Brain microvascular endothelial cell (primary cell): Measurements from ENCODE around the gene FBRSL1.
"Not testable (repeated sequence)": the region's sequence is repeated elsewhere in the genome, so short reads cannot be mapped to it uniquely, and the experiment has no call there.

ENCODE experiments used
- DNase-seq: peaks from one replicate; pipeline ENCODE4 v3.0.0-alpha.2; 2020
- H3K27ac ChIP-seq: fragments of 250-450 bp; sonication (Bioruptor Pico); 2 replicates; pipeline ENCODE4 v1.5.1; 2020; ENCODE audit warnings: mild to moderate bottlenecking, moderate library complexity
- H3K27me3 ChIP-seq: fragments of 250-450 bp; sonication (Bioruptor Pico); replicated peaks from 2 replicates; pipeline ENCODE4 v1.5.1; 2020; ENCODE audit warnings: mild to moderate bottlenecking
- H3K36me3 ChIP-seq: fragments of 250-450 bp; sonication (Bioruptor Pico); replicated peaks from 2 replicates; pipeline ENCODE4 v1.5.1; 2020; ENCODE audit warnings: mild to moderate bottlenecking
- H3K4me3 ChIP-seq: 2 replicates; pipeline ENCODE4 v1.5.1; 2011; ENCODE audit warnings: low read depth, mild to moderate bottlenecking, control low read depth, low read length, moderate library complexity
- CTCF ChIP-seq: IDR thresholded peaks from 2 replicates; pipeline ENCODE4 v1.5.1; 2011; ENCODE audit warnings: low read depth, mild to moderate bottlenecking, moderate library complexity, low read length, control low read depth, inconsistent platforms; ENCODE audit errors: missing control alignments
- in situ Hi-C: cut with HindIII; loops from 2 replicates; pipeline ENCODE4 v1.10.0; 2017; ENCODE audit warnings: low sequenced_read_pairs, low pct_ligation_motif_present

Gene FBRSL1

GRCh38 chr12:132529906-132530305, 40.0 kb downstream of the FBRSL1 start:
- no peak for TF ChIP-seq CTCF
- no peak for DNase-seq
- in situ Hi-C loops, result no loop called here
- H3K27me3 ChIP-seq, result no peaks in the 10 kb centered on the region
- H3K4me3 ChIP-seq, result no peak overlapping the region
- H3K36me3 ChIP-seq, result no peaks in the 10 kb centered on the region
- H3K27ac ChIP-seq, result no peak overlapping the region

GRCh38 chr12:132530447-132530846, 40.5 kb downstream of the FBRSL1 start:
- H3K27me3 ChIP-seq, result no peaks in the 10 kb centered on the region
- TF ChIP-seq CTCF, result no peak
- no peak overlapping the region for H3K27ac ChIP-seq
- H3K36me3 ChIP-seq, result no peaks in the 10 kb centered on the region
- no peak overlapping the region for H3K4me3 ChIP-seq
- no peak for DNase-seq
- in situ Hi-C loops, result no loop called here

- Histone ChIP-seq H3K4me3 (no peak overlapping the region), H3K36me3 (no peaks in the 10 kb centered on the region), H3K27me3 (no peaks in the 10 kb centered on the region), H3K27ac (no peak overlapping the region)
- no peak for DNase-seq
- in situ Hi-C loops, result no loop called here
- TF ChIP-seq CTCF, result no peak
These were observed 40.9 kb downstream of the FBRSL1 start for GRCh38 chr12:132530851-132531250.

GRCh38 chr12:132532711-132533583, 43.0 kb downstream of the FBRSL1 start:
- H3K4me3 ChIP-seq, in situ Hi-C loops: not testable (repeated sequence)

GRCh38 chr12:132533584-132533958, 43.6 kb downstream of the FBRSL1 start:
- Histone ChIP-seq H3K27me3 (no peaks in the 10 kb centered on the region), H3K27ac (no peak overlapping the region), H3K36me3 (no peaks in the 10 kb centered on the region), H3K4me3 (no peak overlapping the region)
- in situ Hi-C loops, result no loop called here
- no peak for DNase-seq
- no peak for TF ChIP-seq CTCF

More at GRCh38 chr12:132532711-132533583, 43.0 kb downstream of the FBRSL1 start:
- DNase-seq, H3K36me3 ChIP-seq, H3K27ac ChIP-seq, H3K27me3 ChIP-seq: not testable (repeated sequence)

- H3K27me3 ChIP-seq, result no peaks in the 10 kb centered on the region
- in situ Hi-C loops, result no loop called here
- DNase-seq, result no peak
These were observed 44.1 kb downstream of the FBRSL1 start for GRCh38 chr12:132534076-132534475.

More at GRCh38 chr12:132534076-132534475, 44.1 kb downstream of the FBRSL1 start:
- no peak for TF ChIP-seq CTCF
- no peaks in the 10 kb centered on the region for H3K36me3 ChIP-seq
- no peak overlapping the region for H3K4me3 ChIP-seq
- H3K27ac ChIP-seq, result no peak overlapping the region
